DOHH2 (cell line): Measurements from ENCODE around the gene TCF12.
A peak's percentile ranks its signal among the peaks of the same experiment; 100 is the strongest.

ENCODE experiments used
- H3F3A ChIP-seq: fragments of 200-600 bp; sonication (generic), shearing (Covaris generic); 2 replicates; pipeline ENCODE4 v1.6.0; 2016; ENCODE audit warnings: antibody characterized with exemption, mild to moderate bottlenecking; ENCODE audit not compliant: control insufficient read depth, insufficient read depth
- H3K27ac ChIP-seq: fragments of 200-600 bp; sonication (generic); 2 replicates; pipeline ENCODE4 v1.5.1; 2014; ENCODE audit warnings: low read depth, mild to moderate bottlenecking, low read length, moderate library complexity
- H3K27me3 ChIP-seq: fragments of 200-600 bp; sonication (generic); 2 replicates; pipeline ENCODE4 v1.6.1; 2014; ENCODE audit warnings: mild to moderate bottlenecking, low read length, mixed read lengths; ENCODE audit not compliant: control insufficient read depth
- H3K36me3 ChIP-seq: fragments of 200-600 bp; sonication (generic); 2 replicates; pipeline ENCODE4 v1.6.1; 2014; ENCODE audit warnings: mild to moderate bottlenecking, low read length, moderate library complexity, mixed read lengths; ENCODE audit not compliant: control insufficient read depth
- H3K4me1 ChIP-seq: fragments of 200-600 bp; sonication (generic); 2 replicates; pipeline ENCODE4 v1.6.1; 2014; ENCODE audit warnings: mild to moderate bottlenecking, low read length, mixed read lengths; ENCODE audit not compliant: control insufficient read depth
- H3K4me2 ChIP-seq: fragments of 200-600 bp; sonication (generic); 2 replicates; pipeline ENCODE4 v1.6.0; 2014; ENCODE audit warnings: mild to moderate bottlenecking, low read length, moderate library complexity
- H3K4me3 ChIP-seq: fragments of 200-600 bp; sonication (generic); 2 replicates; pipeline ENCODE4 v1.5.1; 2014; ENCODE audit warnings: mild to moderate bottlenecking, low read length, mixed read lengths
- H3K79me2 ChIP-seq: fragments of 200-600 bp; sonication (generic); 2 replicates; pipeline ENCODE4 v1.6.1; 2014; ENCODE audit warnings: mild to moderate bottlenecking, low read length, mixed read lengths; ENCODE audit not compliant: control insufficient read depth
- H3K9me2 ChIP-seq: fragments of 200-600 bp; sonication (generic); replicated peaks from 2 replicates; pipeline ENCODE4 v1.6.1; 2014; ENCODE audit warnings: mild to moderate bottlenecking, low read length, mixed read lengths; ENCODE audit not compliant: control insufficient read depth
- H3K9me3 ChIP-seq: fragments of 200-600 bp; sonication (generic); 2 replicates; pipeline ENCODE4 v1.6.1; 2014; ENCODE audit warnings: antibody characterized with exemption, low read length, mixed read lengths; ENCODE audit not compliant: control insufficient read depth, insufficient read depth
- H4K20me1 ChIP-seq: fragments of 200-600 bp; sonication (generic); 2 replicates; pipeline ENCODE4 v1.6.0; 2014; ENCODE audit warnings: low read depth, mild to moderate bottlenecking, antibody characterized with exemption, low read length, moderate library complexity; ENCODE audit not compliant: control insufficient read depth, insufficient read depth
- CTCF ChIP-seq: fragments of 200-600 bp; sonication (generic); IDR thresholded peaks from one replicate; pipeline ENCODE4 v1.5.1; 2014; ENCODE audit warnings: antibody characterized with exemption, mild to moderate bottlenecking, low read depth, low read length; ENCODE audit not compliant: poor library complexity, severe bottlenecking
- EZH2phosphoT487 ChIP-seq: fragments of 200-600 bp; sonication (generic); IDR thresholded peaks from 2 replicates; pipeline ENCODE4 v1.6.1; 2017; ENCODE audit warnings: borderline replicate concordance, mild to moderate bottlenecking, antibody characterized with exemption, low read length, moderate library complexity, mixed read lengths

TCF12 gene

GRCh38 chr15:57135800-57136199 lies 217.4 kb downstream of the TCF12 start:
- Histone ChIP-seq H3K4me3 (no peak overlapping the region), H3K27ac (no peak overlapping the region), H4K20me1 (no peaks in the 10 kb centered on the region), H3K36me3 (no peaks in the 10 kb centered on the region; the same call in 1 of the 2 replicates), H3K4me1 (peaks cover 24% of the 10 kb centered on the region), H3K9me2 (no peaks in the 10 kb centered on the region), H3K79me2 (peaks cover 8% of the 10 kb centered on the region), H3F3A (peaks cover 5% of the 10 kb centered on the region; the same call in 1 of the 2 replicates), H3K9me3 (no peaks in the 10 kb centered on the region), H3K27me3 (no peaks in the 10 kb centered on the region), H3K4me2 (no peak overlapping the region)
- no peak for TF ChIP-seq CTCF
- TF ChIP-seq EZH2phosphoT487, result no peak

GRCh38 chr15:57138349-57138788 lies 219.9 kb downstream of the TCF12 start:
- Histone ChIP-seq H3K4me2 (no peak overlapping the region), H3K9me3 (no peaks in the 10 kb centered on the region), H3K4me1 (peaks cover 16% of the 10 kb centered on the region), H3F3A (peaks cover 8% of the 10 kb centered on the region; the same call in 1 of the 2 replicates), H3K4me3 (no peak overlapping the region), H4K20me1 (no peaks in the 10 kb centered on the region), H3K27ac (no peak overlapping the region), H3K27me3 (no peaks in the 10 kb centered on the region), H3K36me3 (no peaks in the 10 kb centered on the region; the same call in 1 of the 2 replicates), H3K79me2 (peaks cover 8% of the 10 kb centered on the region), H3K9me2 (no peaks in the 10 kb centered on the region)
- TF ChIP-seq EZH2phosphoT487 (no peak), CTCF (peak; percentile 63)

- Histone ChIP-seq H3K79me2 (peaks cover 5% of the 10 kb centered on the region), H3K27ac (no peak overlapping the region), H3K4me2 (no peak overlapping the region), H4K20me1 (no peaks in the 10 kb centered on the region; the same call in 1 of the 2 replicates), H3K4me3 (no peak overlapping the region), H3K4me1 (peaks cover 21% of the 10 kb centered on the region), H3F3A (0 out of 2 replicates have a peak, but pooled peaks cover 8% of the 10 kb centered on the region), H3K36me3 (no peaks in the 10 kb centered on the region), H3K9me2 (no peaks in the 10 kb centered on the region), H3K9me3 (no peaks in the 10 kb centered on the region), H3K27me3 (no peaks in the 10 kb centered on the region)
- TF ChIP-seq EZH2phosphoT487, result no peak
- no peak for TF ChIP-seq CTCF
These were observed 225.2 kb downstream of the TCF12 start for GRCh38 chr15:57143511-57144078.
